NCI-H524 (cell line): Measurements from ENCODE around the gene IL17REL.

Experiments used
- DNase-seq, 2 experiments: peaks; one replicate each; lab custom pipeline; 2025; lab: John Stamatoyannopoulos, UW

IL17REL gene

DNA sequence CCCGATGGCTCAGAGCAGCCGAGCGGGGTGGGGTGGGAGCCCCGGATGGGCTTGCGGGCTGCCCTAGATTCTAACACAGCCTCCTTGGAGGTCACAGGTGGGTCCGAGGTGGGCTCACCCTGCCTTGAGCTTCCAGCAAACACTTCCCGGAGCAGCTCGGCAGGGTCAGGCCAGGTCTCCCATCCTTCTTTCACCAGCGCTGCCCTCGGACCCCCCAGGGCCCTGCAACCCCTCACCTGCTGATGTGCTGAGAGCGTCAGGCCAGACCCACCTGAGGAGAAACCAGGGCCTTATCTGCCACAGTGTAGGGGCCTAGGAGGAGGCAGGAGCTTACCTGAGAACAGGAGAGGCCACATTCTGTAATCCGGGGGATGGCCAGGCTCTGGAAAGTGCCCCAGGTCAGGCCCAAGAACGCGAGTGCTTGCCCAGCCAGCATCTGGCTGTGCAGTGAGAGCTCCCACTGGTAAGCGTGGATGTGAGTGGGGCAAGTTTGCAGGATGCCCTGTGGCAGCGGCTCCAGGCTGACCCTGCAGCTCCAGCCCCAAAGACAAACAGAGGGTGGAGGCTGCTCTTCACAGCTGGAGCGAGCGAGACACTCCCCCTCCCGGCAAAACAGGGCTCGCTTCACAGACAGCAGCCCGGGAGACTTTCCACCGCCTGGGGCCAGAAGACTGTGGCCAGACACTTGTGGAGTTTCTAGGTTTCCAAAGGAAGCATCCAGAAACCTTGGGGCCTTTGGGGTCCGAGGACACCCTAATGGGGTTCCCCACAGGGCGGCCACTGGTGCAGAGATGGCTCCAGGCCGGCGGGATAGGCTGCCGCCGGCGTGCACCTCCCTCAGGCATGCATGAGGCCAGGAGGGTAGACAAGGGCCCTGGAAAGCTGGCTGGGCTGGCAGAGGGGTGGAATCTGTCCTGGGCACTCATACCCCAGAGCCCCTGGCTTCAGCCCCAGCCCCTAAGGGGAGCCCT lies at the start of gene IL17REL:
Gene IL17REL, minus strand, starts transcription at position 555 of the 971 bp plus-strand sequence. Its CDS starts 119 bp downstream, at position 436.
- peak in 1 of 2 experiments; percentile 11 for DNase-seq

DNA sequence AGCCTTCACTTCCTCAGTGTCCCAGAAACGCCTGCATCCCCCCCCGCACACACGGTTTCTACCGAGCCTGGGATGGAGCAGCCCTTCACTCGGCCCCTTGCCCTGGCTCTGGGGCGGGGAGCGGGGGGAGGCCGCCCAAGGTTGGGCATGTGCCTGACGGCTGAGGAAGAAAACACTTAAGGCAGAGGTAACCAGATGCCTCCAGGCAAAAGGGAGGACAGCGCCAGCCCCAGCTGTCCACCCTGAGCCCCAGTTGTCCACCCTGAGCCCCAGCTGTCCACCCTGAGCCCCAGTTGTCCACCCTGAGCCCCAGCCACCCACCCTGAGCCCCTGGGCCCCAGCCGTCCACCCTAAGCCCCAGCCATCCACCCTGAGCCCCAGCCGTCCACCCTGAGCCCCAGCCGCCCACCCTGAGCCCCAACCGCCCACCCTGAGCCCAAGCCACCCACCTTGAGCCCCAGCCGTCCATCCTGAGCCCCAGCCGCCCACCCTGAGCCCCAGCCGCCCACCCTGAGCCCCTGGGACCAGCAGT lies 49.3 kb upstream of the IL17REL start:
- no peak for DNase-seq

DNA sequence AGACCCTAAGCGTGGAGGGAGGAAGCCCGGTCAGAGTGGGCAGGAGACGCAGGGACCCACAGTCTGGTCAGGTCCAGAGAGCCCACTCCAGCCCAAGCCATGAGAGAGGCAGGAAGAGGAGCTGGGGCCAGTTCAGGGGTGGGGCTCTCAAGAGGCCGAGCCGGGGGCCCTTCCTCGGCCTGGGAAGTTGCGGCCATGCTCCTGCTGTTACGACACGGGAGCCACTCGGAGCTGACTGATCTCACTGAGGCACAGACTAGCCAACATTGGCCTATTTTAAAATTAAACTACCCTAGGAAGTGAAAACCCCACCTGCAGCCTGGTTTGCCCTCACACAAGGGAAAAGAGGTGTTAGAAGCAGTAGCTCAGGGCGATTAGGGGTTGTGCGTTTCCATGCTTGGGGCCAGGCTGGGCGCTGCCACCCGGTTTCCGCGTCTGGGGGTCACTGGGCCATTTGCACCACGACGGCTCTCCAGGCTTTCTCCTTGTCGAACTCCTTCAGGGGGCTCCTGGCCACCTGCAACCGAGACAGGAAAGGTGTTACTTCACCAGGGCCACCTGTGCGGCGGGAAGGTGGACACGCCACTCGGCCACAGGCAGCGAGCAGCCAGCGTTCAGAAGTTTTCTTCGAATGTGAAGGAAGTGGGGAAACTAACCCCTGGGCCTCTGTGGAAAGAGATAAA lies 48.7 kb upstream of the IL17REL start:
- DNase-seq, result no peak

DNA sequence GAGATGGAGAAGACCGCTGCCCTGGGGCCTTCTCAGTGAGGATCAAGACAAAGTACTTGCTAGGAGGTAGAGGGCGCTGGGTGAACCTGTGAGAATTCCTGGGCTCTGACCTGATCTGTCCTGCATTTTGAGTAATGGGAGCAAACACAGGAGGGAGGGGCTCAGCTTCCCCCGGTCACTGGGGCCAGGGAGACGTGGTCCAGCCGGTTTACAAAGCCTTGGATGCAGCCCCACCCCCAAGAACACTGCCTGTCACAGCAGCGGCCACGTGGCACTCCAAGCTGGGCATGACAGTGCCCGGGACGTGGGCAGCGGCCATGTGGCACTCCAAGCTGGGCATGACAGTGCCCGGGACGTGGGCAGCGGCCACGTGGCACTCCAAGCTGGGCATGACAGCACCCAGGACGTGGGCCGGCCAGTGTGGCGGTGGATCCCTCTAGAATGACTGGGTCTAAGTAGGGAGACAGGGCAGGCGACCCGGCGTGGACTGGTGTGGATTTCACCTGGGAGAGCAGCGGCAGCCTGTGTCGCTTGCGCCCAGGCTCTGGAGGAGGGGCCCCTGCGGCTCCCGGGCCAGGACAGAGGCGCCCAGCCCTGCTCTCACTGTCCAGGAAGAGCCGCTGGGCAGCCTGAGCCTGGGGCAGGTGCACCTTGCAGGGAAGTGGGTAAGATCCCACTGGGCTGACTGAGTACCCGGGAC lies 48.0 kb upstream of the IL17REL start:
- no peak for DNase-seq

DNA sequence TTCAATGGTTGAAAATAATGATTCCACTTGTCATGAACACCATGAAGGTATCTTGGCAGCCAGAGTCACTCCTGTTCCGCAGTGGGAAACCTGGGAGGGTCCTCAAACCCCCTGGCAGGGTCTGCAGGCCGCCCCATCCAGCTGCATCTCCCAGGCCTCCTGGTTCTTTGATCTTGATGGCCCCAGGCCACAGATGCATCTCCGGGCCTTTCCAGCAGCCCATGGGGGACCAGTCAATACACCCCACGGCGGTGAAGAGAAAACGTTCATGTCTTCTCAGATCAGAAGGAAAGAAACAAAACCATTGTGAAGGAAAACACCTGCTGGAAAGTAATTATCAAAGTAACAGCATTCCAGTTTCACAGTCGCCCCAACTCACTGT lies 47.3 kb upstream of the IL17REL start:
- no peak for DNase-seq

DNA sequence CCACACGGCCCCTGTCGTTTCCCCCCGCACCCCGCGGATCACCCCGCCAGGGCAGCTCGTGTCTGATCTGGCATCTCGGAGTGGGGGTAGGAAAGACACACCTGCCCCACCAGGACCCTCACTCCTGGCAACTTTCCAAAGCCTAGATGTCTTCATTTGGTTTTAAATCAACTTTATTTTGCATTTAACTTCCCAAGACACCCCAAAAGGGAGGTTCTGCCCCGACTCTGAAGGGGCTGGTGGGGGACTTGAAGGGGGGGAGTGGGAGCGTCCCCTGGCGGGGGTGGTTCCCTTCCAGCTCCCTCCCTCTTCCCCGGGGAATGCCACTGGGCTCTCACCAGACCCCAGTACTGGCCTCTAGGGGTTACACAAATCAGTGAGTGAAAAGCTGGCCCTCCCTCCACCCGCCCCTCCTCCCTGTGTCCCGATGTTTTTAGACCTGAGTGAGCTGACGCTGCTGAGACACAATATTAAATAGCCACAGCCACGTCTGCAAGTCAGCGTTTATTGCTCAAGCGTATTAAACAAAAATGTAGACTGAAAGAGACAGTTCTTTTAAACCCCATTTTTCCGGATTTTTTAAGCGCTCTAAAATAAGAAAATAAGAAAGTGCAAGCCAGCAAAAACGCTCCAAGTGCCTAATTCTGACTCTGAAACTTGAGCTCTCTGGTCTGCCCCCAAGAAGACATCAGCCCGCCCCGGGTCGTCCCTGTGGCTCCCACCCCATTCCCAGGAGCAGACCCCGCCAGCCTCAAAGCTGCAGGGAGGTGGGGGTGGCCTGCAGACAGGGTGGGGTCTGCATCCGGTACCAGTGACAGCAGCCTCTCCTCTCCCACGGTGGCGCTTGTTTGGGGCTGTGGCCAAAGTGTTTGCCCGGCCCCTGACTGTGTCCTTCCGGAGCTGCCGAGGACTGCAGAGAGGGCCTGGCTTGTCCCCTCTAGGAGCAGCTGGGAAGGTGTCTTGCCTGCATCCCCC lies 46.6 kb upstream of the IL17REL start:
- DNase-seq, result peak in 1 of 2 experiments; percentile 53

DNA sequence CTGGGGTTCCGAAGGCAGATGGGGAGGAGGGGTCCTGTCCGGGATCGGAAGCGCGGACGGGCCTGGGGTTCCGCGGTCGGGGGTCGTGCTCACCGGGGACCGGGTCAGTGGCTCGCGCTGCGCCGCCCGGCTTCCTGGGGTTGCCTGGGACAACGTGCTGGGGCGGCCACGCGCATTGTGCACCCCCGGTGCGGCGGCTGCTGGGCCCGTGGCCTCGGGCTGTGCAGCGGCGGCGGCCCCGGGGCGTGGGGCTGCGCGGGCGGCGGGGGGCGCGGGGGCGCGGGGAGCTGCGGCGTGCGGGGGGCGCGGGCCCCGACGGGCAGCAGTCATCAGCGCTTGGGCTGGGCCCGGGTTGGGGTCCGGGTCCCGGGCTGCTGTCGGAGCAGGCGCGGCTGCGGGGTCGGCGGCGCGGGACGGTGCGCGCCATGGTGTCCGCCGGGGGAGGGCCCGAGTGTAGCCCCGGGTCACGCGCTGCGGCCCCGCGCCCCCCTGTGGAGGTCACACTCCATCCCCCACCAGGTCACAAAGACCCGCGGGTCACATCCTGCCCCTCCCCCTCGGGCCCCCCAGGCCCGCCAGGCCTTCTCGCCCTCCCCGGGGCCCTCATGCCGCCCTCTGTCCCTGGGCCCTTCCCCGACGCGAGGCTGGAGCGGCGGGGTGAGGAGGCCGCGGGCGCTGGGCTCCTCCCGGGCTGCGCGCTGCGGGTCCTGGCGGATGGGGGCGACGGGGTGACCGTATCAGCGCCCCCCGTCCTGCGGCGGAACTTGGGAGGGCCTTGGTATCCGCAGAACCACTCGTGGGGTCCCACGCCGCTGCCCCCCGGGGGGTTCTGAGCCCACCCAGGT lies 45.7 kb upstream of the IL17REL start, which contains the start of gene TTLL8:
Gene TTLL8, minus strand, starts transcription at position 238 of the 845 bp plus-strand sequence.
- no peak for DNase-seq

DNA sequence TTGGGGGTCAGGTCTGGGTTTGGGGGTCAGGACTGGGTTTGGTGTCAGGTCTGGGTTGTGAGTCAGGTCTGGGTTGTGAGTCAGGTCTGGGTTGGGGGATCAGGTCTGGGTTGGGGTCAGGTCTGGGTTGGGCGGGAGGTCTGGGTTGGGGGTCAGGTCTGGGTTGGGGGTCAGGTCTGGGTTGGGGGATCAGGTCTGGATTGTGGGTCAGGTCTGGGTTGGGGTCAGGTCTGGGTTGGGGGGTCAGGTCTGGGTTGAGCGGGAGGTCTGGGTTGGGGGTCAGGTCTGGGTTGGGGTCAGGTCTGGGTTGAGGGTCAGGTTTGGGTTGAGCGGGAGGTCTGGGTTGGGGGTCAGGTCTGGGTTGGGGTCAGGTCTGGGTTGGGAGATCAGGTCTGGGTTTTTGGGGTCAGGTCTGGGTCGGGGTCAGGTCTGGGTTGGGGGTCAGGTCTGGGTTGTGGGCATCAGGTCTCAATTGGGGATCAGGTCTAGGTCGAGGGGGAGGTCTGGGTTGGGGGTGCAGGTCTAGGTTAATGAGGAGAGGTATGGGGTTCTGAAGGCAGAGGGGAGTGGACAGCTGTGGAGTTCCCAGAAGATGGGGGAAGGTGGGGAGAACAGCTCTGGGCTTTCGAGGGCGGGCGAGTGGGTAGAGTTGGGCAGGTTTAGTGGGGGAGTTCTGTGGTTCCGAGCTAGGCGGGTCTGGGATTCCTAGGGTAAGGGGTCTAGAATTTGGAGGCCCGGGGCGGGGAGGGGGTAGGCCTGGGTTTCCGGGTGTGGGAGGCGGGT lies 44.9 kb upstream of the IL17REL start:
- no peak for DNase-seq

DNA sequence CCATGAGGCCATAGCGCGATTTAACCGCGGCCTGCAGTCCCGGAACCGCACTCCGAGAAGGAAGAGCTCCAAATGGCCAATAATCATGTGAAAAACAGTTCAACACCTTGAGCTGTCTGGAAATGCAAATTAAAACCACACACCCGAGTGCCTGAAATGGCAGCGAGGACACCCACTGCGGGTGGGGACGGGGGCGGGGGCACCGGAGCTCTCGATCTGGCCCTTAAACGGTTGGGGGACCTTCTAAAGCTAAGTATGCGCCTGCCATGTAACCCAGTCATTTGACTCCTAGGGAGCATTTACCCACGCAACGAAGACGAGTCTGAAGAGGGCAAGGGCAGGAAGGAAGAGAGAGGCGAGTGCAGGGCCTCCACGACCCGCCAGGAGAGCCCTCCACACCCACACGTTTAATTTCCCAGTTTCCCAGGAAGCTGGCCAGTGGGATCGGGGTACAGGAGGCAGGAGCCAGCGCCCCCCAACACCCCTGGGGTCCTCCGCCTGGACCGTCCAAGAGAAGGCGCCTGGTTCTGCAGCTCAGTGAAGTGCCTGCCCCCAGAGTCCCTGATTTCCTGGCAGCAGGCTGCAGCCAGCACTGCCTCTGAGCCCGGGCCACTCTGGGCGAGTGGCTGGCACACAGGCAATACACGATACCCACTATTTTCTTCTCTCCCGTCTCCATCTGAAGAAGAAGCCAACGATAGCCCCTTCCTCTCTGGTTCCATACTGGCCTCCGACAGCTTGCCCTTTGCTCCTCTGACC lies 43.8 kb upstream of the IL17REL start:
- no peak for DNase-seq

DNA sequence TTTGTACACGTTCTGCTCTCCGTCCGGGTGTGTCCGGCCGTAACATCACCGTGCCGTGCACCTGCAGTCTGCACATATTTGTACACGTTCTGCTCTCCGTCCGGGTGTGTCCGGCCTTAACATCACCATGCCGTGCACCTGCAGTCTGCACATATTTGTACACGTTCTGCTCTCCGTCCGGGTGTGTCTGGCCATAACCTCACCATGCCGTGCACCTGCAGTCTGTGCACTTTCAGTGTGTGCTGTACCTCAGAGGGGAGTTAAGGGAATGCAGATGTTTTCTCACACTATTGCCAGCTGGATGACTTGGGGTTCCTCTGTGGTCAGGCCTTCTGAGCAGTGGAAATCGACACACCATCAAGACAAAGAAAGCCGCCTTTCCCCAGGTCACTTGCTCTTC lies 41.3 kb upstream of the IL17REL start:
- DNase-seq, result no peak

DNA sequence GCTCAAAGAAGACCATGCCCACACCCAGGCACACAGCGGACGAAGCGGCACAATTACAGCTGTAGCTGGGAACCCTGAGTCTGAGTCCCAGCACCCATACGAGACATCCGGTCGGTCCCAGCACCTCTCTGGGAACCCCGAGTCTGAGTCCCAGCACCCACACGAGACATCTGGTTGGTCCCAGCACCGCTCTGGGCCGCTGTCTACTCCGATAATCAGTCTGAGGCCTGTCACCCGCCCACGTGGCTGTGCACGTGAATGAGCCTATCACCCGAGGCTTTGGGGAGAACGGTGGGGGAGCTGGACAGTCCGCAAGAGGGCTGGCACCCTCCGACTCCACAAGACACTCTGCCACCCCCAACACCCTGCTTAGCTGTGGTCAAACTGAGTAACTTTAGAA lies 39.4 kb upstream of the IL17REL start:
- DNase-seq, result no peak

DNA sequence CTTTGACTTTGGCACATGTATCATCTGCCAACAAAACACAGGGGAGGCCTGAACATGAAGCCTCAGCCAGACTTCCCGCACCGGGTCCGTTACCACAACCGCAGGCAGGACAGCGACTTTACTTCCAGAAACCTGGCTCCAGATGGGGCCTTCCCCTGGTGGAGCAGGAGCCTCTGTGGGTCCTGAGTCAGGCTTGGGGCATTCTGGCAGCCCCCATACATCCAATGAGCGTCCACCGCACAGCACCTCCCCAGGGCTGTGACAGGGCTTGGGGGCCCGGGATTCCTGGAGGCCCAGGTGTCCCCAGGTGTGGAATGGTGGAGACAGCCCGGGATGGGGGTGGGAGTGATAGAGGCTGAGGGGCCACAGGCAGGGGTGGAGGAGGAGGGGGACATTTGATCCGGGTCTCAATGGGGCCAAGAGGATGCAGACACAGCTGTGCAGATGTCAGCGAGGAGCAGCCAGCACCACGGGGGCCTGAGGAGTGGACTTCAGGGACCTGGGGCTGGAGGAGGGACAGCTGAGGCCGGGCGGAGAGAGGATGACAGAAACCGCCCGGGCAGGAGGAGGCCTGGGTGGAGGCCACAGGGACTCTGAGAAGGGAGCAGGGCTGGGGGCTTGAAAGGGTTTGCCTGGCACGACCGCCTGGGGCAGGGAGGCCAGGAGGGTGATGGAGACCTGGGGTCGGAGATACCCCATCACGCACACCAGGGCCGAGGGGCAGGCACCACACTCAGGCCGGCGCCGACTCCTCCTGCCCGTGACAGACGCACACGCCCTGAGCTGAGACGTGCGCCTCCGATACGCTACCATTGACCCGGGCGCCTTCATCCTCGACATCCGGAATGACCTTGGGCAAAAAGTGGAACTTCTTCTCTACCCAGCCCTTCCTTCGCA lies 37.0 kb upstream of the IL17REL start:
- DNase-seq, result no peak

DNA sequence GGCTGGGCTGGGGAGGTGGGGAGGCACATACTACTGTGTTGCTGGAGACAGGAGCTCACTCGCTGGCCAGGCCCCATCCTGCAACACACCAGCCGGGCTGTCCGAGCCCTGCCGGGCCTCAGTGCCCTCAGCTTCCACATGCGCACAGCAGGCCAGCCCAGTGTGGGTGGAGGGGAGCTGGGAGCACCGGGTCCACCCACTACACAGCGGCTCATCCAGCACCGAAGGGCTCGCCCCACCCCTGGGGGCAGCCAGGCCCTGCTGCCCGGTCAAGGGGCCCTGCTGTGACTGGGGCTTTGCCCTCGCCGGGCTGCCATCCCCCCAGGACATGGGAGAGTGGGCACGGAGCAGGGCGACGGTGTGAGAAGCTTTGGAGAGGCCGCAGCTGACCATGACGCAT lies 36.3 kb upstream of the IL17REL start:
- DNase-seq, result no peak

DNA sequence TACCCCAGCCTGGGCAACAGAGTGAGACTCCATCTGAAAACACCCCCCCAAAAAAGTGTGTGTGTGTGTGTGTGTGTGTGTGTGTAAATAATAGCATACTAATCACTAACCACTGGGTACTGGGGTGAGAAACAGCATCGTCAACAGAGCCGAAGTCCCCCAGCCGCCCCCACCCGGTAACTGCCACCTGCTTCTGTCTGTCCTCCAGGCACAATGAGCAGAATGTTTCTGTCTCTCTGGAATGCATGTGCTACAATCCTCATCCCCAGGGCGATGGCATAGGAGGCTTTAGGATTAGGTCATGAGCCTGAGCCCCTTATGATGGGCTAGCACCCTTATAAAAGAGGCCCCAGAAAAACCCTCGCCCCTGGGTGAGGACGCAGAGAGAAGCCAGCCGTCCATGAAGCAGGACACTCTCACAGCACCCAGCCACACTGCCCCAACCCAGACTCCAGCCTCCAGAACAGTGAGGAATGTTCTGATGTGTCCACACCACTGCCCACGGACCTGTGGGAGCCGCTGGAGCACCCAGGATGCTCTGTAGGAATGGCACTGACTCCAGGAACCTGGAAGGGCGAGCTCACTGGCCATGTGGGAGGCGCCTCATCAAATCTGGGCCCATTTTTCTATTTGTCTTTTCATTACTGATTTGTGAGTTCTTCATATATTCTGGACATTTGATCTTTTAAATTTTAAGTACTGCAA lies 35.6 kb upstream of the IL17REL start:
- no peak for DNase-seq

DNA sequence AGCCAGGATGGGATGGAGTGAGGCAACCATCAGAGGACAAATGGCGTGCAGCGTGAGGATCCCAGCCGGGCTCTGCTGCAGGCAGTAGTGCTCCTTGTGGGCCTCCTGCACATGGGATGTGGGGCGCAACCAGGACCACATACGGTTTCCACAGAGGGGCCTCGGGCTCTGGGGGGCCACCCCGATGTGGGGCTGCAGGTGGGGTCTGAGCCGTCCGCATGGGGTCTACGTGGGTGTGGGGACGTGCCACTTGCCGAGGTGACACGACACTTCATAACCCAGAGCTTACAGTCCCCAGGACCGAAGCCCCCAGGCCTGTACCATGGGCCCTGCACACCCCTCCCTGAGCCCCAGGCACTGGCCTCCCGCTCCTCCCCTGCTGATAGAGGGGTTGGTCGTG lies 34.8 kb upstream of the IL17REL start:
- no peak for DNase-seq

DNA sequence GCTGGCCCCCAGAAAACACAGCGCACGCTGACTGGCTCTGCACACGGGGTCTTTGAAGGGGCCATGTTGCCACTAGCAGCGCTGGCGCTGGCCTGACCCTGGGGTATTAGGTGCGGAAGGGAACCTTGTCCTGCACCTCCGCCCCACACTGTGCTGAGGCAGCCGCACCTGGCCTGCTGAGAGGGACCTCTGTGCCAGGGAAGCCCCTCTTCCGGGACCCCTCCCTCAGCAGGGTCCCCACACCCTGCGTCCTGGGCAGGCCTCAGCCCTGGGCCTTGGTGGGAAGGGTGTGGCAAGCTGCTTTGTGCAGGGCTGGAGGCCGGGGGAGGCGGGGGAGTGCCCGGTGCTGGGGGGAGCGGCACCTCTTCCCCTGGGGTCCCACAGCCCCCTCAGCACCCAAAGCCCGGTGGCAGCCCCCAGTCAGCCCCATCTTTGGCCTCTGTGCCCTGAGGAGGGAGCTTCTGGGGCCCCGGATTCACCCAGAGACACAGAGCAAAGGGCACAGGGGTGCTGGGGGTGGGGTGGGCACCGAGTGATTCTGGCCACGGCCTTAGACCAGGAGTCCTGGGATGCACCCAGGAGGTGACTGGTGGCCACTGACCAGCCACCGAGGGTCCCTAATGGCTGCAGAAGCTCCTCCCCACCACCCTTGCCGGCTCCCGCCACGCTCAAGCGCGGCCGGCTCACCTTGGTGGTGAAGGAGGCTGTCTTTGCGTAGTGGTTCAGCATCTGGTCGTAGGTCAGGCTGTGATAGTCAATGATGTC lies 34.1 kb upstream of the IL17REL start:
- DNase-seq, result no peak
